PC-9 (cell line): ENCODE data around the gene AKAP13. TPM values are rescaled to one million over a fixed set of nuclear protein-coding genes. Genes with fewer than 3 reads are reported as not detected.

Experiments
- BruUV-seq: library from RNA; stranded (reverse); fragments of 400-500 nt; replicated peaks from 2 replicates; lab custom pipeline; 2021; lab: Mats Ljungman, UMichigan
- CTCF ChIA-PET: fragments of 300-600 bp; sonication (Branson Sonifier 250); formaldehyde crosslinking; loops from one replicate; lab custom pipeline; 2022; ENCODE audit warnings: antibody characterized with exemption; lab: Charles Lee
- POLR2A ChIA-PET: fragments of 300-600 bp; sonication (Branson Sonifier 250); formaldehyde crosslinking; loops from one replicate; lab custom pipeline; 2022; ENCODE audit warnings: antibody characterized with exemption; ENCODE audit not compliant: unreplicated experiment; lab: Charles Lee
- DNase-seq, 2 experiments: peaks; one replicate each; pipeline versions ENCODE4 v3.0.0 to v3.0.0-alpha.2; 2015 to 2022; ENCODE audit warnings: mixed read lengths in 1 of 2
- H2AFZ ChIP-seq: fragments of 200-600 bp; sonication (generic); 2 replicates; pipeline ENCODE4 v1.8.1; 2017; ENCODE audit warnings: antibody characterized with exemption
- H3F3A ChIP-seq: fragments of 200-600 bp; sonication (generic); 2 replicates; pipeline ENCODE4 v1.8.1; 2017; ENCODE audit warnings: antibody characterized with exemption, mild to moderate bottlenecking, low read depth; ENCODE audit not compliant: insufficient read depth
- H3K27ac ChIP-seq: fragments of 200-600 bp; sonication (generic); 2 replicates; pipeline ENCODE4 v1.6.1; 2016; ENCODE audit warnings: mixed run types
- H3K27me3 ChIP-seq: fragments of 200-600 bp; sonication (generic); 2 replicates; pipeline ENCODE4 v1.6.1; 2016; ENCODE audit warnings: low read depth, mixed run types; ENCODE audit not compliant: insufficient read depth
- H3K36me3 ChIP-seq: fragments of 200-600 bp; sonication (generic); 2 replicates; pipeline ENCODE4 v1.6.1; 2016; ENCODE audit warnings: low read depth, mixed run types
- H3K4me1 ChIP-seq: fragments of 200-600 bp; sonication (generic); replicated peaks from 2 replicates; pipeline ENCODE4 v1.6.1; 2016; ENCODE audit warnings: mixed run types; ENCODE audit not compliant: insufficient read depth
- H3K4me2 ChIP-seq: fragments of 200-600 bp; sonication (generic); 2 replicates; pipeline ENCODE4 v1.6.1; 2017; ENCODE audit warnings: mixed run types
- H3K4me3 ChIP-seq: fragments of 200-600 bp; sonication (generic); 2 replicates; pipeline ENCODE4 v1.6.1; 2016; ENCODE audit warnings: mixed run types
- H3K79me2 ChIP-seq: fragments of 200-600 bp; sonication (generic); 2 replicates; pipeline ENCODE4 v1.6.1; 2017; ENCODE audit warnings: low read depth, mixed run types
- H3K9me2 ChIP-seq: fragments of 200-600 bp; sonication (generic); 2 replicates; pipeline ENCODE4 v1.8.1; 2017; ENCODE audit warnings: mild to moderate bottlenecking; ENCODE audit not compliant: insufficient read depth
- H3K9me3 ChIP-seq: fragments of 200-600 bp; sonication (generic); 2 replicates; pipeline ENCODE4 v1.8.1; 2016; ENCODE audit warnings: low read depth; ENCODE audit not compliant: insufficient read depth
- H4K20me1 ChIP-seq: fragments of 200-600 bp; sonication (generic); 2 replicates; pipeline ENCODE4 v1.8.1; 2017; ENCODE audit not compliant: insufficient read depth
- CTCF ChIP-seq: fragments of 200-600 bp; sonication (generic); conservative IDR thresholded peaks from 2 replicates; pipeline ENCODE4 v1.6.1; 2017; ENCODE audit warnings: mixed run types, antibody characterized with exemption, mild to moderate bottlenecking, moderate library complexity
- EZH2 ChIP-seq: fragments of 200-600 bp; sonication (generic); IDR thresholded peaks from 2 replicates; pipeline ENCODE4 v1.8.0; 2017; ENCODE audit warnings: antibody characterized with exemption, low read depth
- intact Hi-C: fragments of 100-400 bp; cut with micrococcal nuclease; formaldehyde crosslinking; loops from one replicate; pipeline ENCODE4 v1.10.0; 2022; ENCODE audit not compliant: unreplicated experiment
- total RNA-seq: library from RNA; stranded (reverse); gene quantifications from 2 replicates; pipeline ENCODE4 v1.2.3, GENCODE V29; 2021

AKAP13 gene
- total RNA-seq, 1 experiment from 2014 or later: 82.5 TPM

GRCh38 chr15:85620690-85621049, 240.3 kb downstream of the AKAP13 start:
- Histone ChIP-seq H3K27ac (no peak overlapping the region), H3K9me3 (no peaks in the 10 kb centered on the region), H3F3A (no peaks in the 10 kb centered on the region; the same call in none of the 2 replicates), H2AFZ (no peak overlapping the region), H3K4me1 (no peaks in the 10 kb centered on the region), H3K4me2 (no peak overlapping the region), H3K4me3 (no peak overlapping the region), H3K27me3 (no peaks in the 10 kb centered on the region), H3K9me2 (no peaks in the 10 kb centered on the region), H3K79me2 (peaks cover 3% of the 10 kb centered on the region; the same call in 1 of the 2 replicates), H4K20me1 (0 out of 2 replicates have a peak, but pooled peaks cover 3% of the 10 kb centered on the region), H3K36me3 (no peaks in the 10 kb centered on the region)
- ChIA-PET CTCF (no interaction called here), POLR2A (no interaction called here)
- BruUV-seq: no TSS peak
- intact Hi-C loops: no loop called here
- no peak for DNase-seq
- TF ChIP-seq CTCF (no peak), EZH2 (no peak)

GRCh38 chr15:85621094-85621493, 240.7 kb downstream of the AKAP13 start:
- H3K9me3 ChIP-seq: no peaks in the 10 kb centered on the region
- BruUV-seq: no TSS peak
- no peak overlapping the region for H3K4me3 ChIP-seq
- peaks cover 3% of the 10 kb centered on the region; the same call in 1 of the 2 replicates for H3K79me2 ChIP-seq
- H3K4me1 ChIP-seq: no peaks in the 10 kb centered on the region
- H2AFZ ChIP-seq: no peak overlapping the region
- CTCF ChIA-PET: no interaction called here
- TF ChIP-seq EZH2 (no peak), CTCF (no peak)
- no peak for DNase-seq
- H4K20me1 ChIP-seq: 0 out of 2 replicates have a peak, but pooled peaks cover 3% of the 10 kb centered on the region
- H3K27ac ChIP-seq: no peak overlapping the region
- no peaks in the 10 kb centered on the region for H3K9me2 ChIP-seq
- intact Hi-C loops: no loop called here
- no peaks in the 10 kb centered on the region for H3K27me3 ChIP-seq
- H3K4me2 ChIP-seq: no peak overlapping the region
- POLR2A ChIA-PET: no interaction called here
- H3F3A ChIP-seq: no peaks in the 10 kb centered on the region; the same call in none of the 2 replicates
- no peaks in the 10 kb centered on the region for H3K36me3 ChIP-seq

GRCh38 chr15:85622221-85622831, 241.9 kb downstream of the AKAP13 start:
- Histone ChIP-seq H3K27me3 (no peaks in the 10 kb centered on the region), H3K36me3 (no peaks in the 10 kb centered on the region), H3K4me3 (no peak overlapping the region), H3K9me3 (no peaks in the 10 kb centered on the region), H3K9me2 (no peaks in the 10 kb centered on the region), H3K4me1 (no peaks in the 10 kb centered on the region), H3K79me2 (peaks cover 3% of the 10 kb centered on the region; the same call in 1 of the 2 replicates), H3K4me2 (no peak overlapping the region), H2AFZ (no peak overlapping the region), H3F3A (no peaks in the 10 kb centered on the region; the same call in 1 of the 2 replicates), H3K27ac (no peak overlapping the region), H4K20me1 (0 out of 2 replicates have a peak, but pooled peaks cover 3% of the 10 kb centered on the region)
- TF ChIP-seq CTCF (no peak), EZH2 (no peak)
- POLR2A ChIA-PET: no interaction called here
- CTCF ChIA-PET: no interaction called here
- intact Hi-C loops: no loop called here
- no peak for DNase-seq
- BruUV-seq: no TSS peak
